GM23338 (cell line): Measurements from ENCODE around the gene PGBD5. TPM values are rescaled to one million over a fixed set of nuclear protein-coding genes. Genes with fewer than 3 reads are reported as not detected.

Source experiments
- ATAC-seq: fragments of 200-7000 bp; cut with Tn5 transposase; 3 replicates; pipeline ENCODE4 v1.9.1; 2020
- DNase-seq: peaks from one replicate; pipeline ENCODE4 v3.0.0-alpha.2; 2015; ENCODE audit warnings: low spot score
- H2AFZ ChIP-seq: fragments of 200-600 bp; sonication (generic); 2 replicates; pipeline ENCODE4 v1.8.0; 2016; ENCODE audit warnings: antibody characterized with exemption, mild to moderate bottlenecking, moderate library complexity
- H3F3A ChIP-seq: fragments of 200-600 bp; sonication (generic); replicated peaks from 2 replicates; pipeline ENCODE4 v1.8.0; 2017; ENCODE audit warnings: antibody characterized with exemption, mixed run types, low read depth
- H3K27ac ChIP-seq: fragments of 200-600 bp; sonication (generic); 2 replicates; pipeline ENCODE4 v1.6.1; 2016; ENCODE audit warnings: low read depth
- H3K27me3 ChIP-seq: fragments of 200-600 bp; sonication (generic); 2 replicates; pipeline ENCODE4 v1.8.0; 2016; ENCODE audit warnings: mild to moderate bottlenecking, mixed run types, moderate library complexity; ENCODE audit not compliant: insufficient read depth
- H3K36me3 ChIP-seq: fragments of 200-600 bp; sonication (generic); 2 replicates; pipeline ENCODE4 v1.8.0; 2016; ENCODE audit warnings: mild to moderate bottlenecking; ENCODE audit not compliant: insufficient read depth
- H3K4me1 ChIP-seq: fragments of 200-600 bp; sonication (generic); 2 replicates; pipeline ENCODE4 v1.8.0; 2016; ENCODE audit warnings: mild to moderate bottlenecking, moderate library complexity; ENCODE audit not compliant: insufficient read depth
- H3K4me2 ChIP-seq: fragments of 200-600 bp; sonication (generic); 2 replicates; pipeline ENCODE4 v1.7.1; 2017; ENCODE audit warnings: mixed run types
- H3K4me3 ChIP-seq: fragments of 200-600 bp; sonication (generic); 2 replicates; pipeline ENCODE4 v1.6.1; 2016; ENCODE audit warnings: mixed run types
- H3K79me2 ChIP-seq: fragments of 200-600 bp; sonication (generic); replicated peaks from 2 replicates; pipeline ENCODE4 v1.8.0; 2017; ENCODE audit warnings: mild to moderate bottlenecking; ENCODE audit not compliant: insufficient read depth
- H3K9me2 ChIP-seq: fragments of 200-600 bp; sonication (generic); 2 replicates; pipeline ENCODE4 v1.8.0; 2017; ENCODE audit not compliant: insufficient read depth
- H4K20me1 ChIP-seq: fragments of 200-600 bp; sonication (generic); replicated peaks from 2 replicates; pipeline ENCODE4 v1.8.0; 2017; ENCODE audit warnings: mild to moderate bottlenecking; ENCODE audit not compliant: insufficient read depth
- H3K27ac Mint-ChIP-seq: 2 replicates; pipeline ENCODE4 v1.8.0; 2020; ENCODE audit warnings: inconsistent platforms, mild to moderate bottlenecking, moderate library complexity, mixed read lengths
- H3K27me3 Mint-ChIP-seq: 3 replicates; pipeline ENCODE4 v1.8.0; 2022; ENCODE audit warnings: low read depth, mild to moderate bottlenecking, moderate library complexity, mixed read lengths, inconsistent platforms; ENCODE audit not compliant: insufficient read depth, poor library complexity
- H3K36me3 Mint-ChIP-seq: 3 replicates; pipeline ENCODE4 v1.8.0; 2021; ENCODE audit warnings: low read depth, mild to moderate bottlenecking, inconsistent platforms, moderate library complexity, mixed read lengths
- H3K4me1 Mint-ChIP-seq: 3 replicates; pipeline ENCODE4 v1.8.0; 2020; ENCODE audit warnings: mild to moderate bottlenecking, inconsistent platforms, mixed read lengths
- H3K4me3 Mint-ChIP-seq: 3 replicates; pipeline ENCODE4 v1.8.0; 2021; ENCODE audit warnings: moderate library complexity, mild to moderate bottlenecking, inconsistent platforms, mixed read lengths
- H3K9me3 Mint-ChIP-seq: 3 replicates; pipeline ENCODE4 v1.8.0; 2020; ENCODE audit warnings: moderate library complexity, mild to moderate bottlenecking, inconsistent platforms, mixed read lengths
- CREB1 ChIP-seq: fragments of 250-450 bp; sonication (Bioruptor Pico); IDR thresholded peaks from 2 replicates; pipeline ENCODE4 v1.5.0; 2020; ENCODE audit warnings: low read depth, mild to moderate bottlenecking, moderate library complexity
- CTCF ChIP-seq, 2 experiments: fragments of 200-600 bp in 1 of 2; sonication (generic) in 1 of 2; conservative IDR thresholded peaks; 2 replicates each; pipeline versions ENCODE4 v1.5.1 to v1.6.1; 2016 to 2017; ENCODE audit warnings: antibody characterized with exemption in 2 of 2, low read depth in 2 of 2, mild to moderate bottlenecking in 2 of 2, moderate library complexity in 1 of 2
- ETS1 ChIP-seq: IDR thresholded peaks from 2 replicates; pipeline ENCODE4 v1.6.1; 2016; ENCODE audit warnings: antibody characterized with exemption
- EZH2phosphoT487 ChIP-seq: fragments of 200-600 bp; sonication (generic); IDR thresholded peaks from one replicate; pipeline ENCODE4 v1.8.1; 2018; ENCODE audit warnings: antibody characterized with exemption; ENCODE audit not compliant: unreplicated experiment
- JUNB ChIP-seq: IDR thresholded peaks from one replicate; pipeline ENCODE4 v1.6.1; 2016; ENCODE audit warnings: antibody characterized with exemption; ENCODE audit not compliant: unreplicated experiment
- NANOG ChIP-seq: IDR thresholded peaks from 2 replicates; pipeline ENCODE4 v1.6.1; 2016; ENCODE audit warnings: antibody characterized with exemption, borderline replicate concordance
- REST ChIP-seq: IDR thresholded peaks from one replicate; pipeline ENCODE4 v1.6.1; 2018; ENCODE audit warnings: antibody characterized with exemption; ENCODE audit not compliant: unreplicated experiment
- STAT1 ChIP-seq: IDR thresholded peaks from one replicate; pipeline ENCODE4 v1.6.1; 2016; ENCODE audit warnings: antibody characterized with exemption; ENCODE audit not compliant: unreplicated experiment
- ZNF114 ChIP-seq: fragments of 250-450 bp; sonication (Bioruptor Pico); IDR thresholded peaks from 2 replicates; pipeline ENCODE4 v1.5.0; 2020; ENCODE audit warnings: mild to moderate bottlenecking, moderate library complexity
- ZNF331 ChIP-seq: fragments of 250-450 bp; sonication (Bioruptor Pico); IDR thresholded peaks from 2 replicates; pipeline ENCODE4 v1.5.0; 2020; ENCODE audit warnings: low read depth, mild to moderate bottlenecking, moderate library complexity
- polyA plus RNA-seq: library from polyadenylated mRNA; unstranded; fragments of >200 nt; fragmentation: Nextera tagmentation; extraction: Ambion mirVana; gene quantifications from 2 replicates; pipeline ENCODE4 v1.2.1, GENCODE V29; 2016
- total RNA-seq: library from RNA; depleted of rRNA; stranded (reverse); fragments of >200 nt; shearing (Covaris generic); gene quantifications from 2 replicates; pipeline ENCODE4 v1.2.3, GENCODE V29; 2014

The PGBD5 gene
- total and polyA plus RNA-seq, 2 experiments from 2014 or later = 3.4 to 16.6 TPM

- Histone ChIP-seq H4K20me1 (peaks cover 4% of the 10 kb centered on the region; the same call in 1 of the 2 replicates), H3K4me3 (no peak overlapping the region), H3K79me2 (no peaks in the 10 kb centered on the region), H3F3A (no peaks in the 10 kb centered on the region), H3K4me1 (no peaks in the 10 kb centered on the region), H3K27ac (no peak overlapping the region), H3K9me2 (no peaks in the 10 kb centered on the region), H3K36me3 (peaks cover 4% of the 10 kb centered on the region; the same call in 1 of the 2 replicates), H3K4me2 (no peak overlapping the region), H3K27me3 (no peaks in the 10 kb centered on the region), H2AFZ (no peak overlapping the region)
- Mint-ChIP-seq H3K9me3 (no peaks in the 10 kb centered on the region), H3K4me3 (no peak overlapping the region), H3K36me3 (peaks cover 42% of the 10 kb centered on the region), H3K27me3 (peaks cover 3% of the 10 kb centered on the region), H3K27ac (no peak overlapping the region), H3K4me1 (no peaks in the 10 kb centered on the region)
- ATAC-seq = no peak
- no peak for TF ChIP-seq ETS1
- TF ChIP-seq EZH2phosphoT487 = no peak
- no peak for TF ChIP-seq ZNF114 (CRISPR knock-in tag)
- no peak for TF ChIP-seq STAT1
- TF ChIP-seq ZNF331 (CRISPR knock-in tag) = no peak
- TF ChIP-seq CTCF (conservative IDR thresholded peaks at IDR 0.05; ENCODE audit: low read depth in 2 of 2) = no peak
- TF ChIP-seq REST = no peak
- no peak for TF ChIP-seq NANOG
- no peak for DNase-seq
Observed at GRCh38 chr1:230349020-230349393, 77.1 kb downstream of the PGBD5 start.

- Histone ChIP-seq H3K79me2 (no peaks in the 10 kb centered on the region), H4K20me1 (peaks cover 4% of the 10 kb centered on the region; the same call in 1 of the 2 replicates), H3K4me3 (no peak overlapping the region), H3K27ac (no peak overlapping the region), H3K4me1 (no peaks in the 10 kb centered on the region), H2AFZ (no peak overlapping the region), H3K36me3 (peaks cover 4% of the 10 kb centered on the region; the same call in 1 of the 2 replicates), H3K27me3 (no peaks in the 10 kb centered on the region), H3F3A (no peaks in the 10 kb centered on the region), H3K4me2 (no peak overlapping the region), H3K9me2 (no peaks in the 10 kb centered on the region)
- Mint-ChIP-seq H3K9me3 (no peaks in the 10 kb centered on the region), H3K27me3 (peaks cover 3% of the 10 kb centered on the region), H3K36me3 (peaks cover 45% of the 10 kb centered on the region), H3K4me3 (no peak overlapping the region), H3K27ac (no peak overlapping the region; the same call in 1 of the 2 replicates), H3K4me1 (no peaks in the 10 kb centered on the region)
- DNase-seq (no peak), ATAC-seq (no peak)
- TF ChIP-seq CREB1 (CRISPR knock-in tag) (no peak), REST (no peak), JUNB (no peak), ZNF331 (CRISPR knock-in tag) (no peak), ETS1 (no peak)
Observed at GRCh38 chr1:230348386-230349019, 77.6 kb downstream of the PGBD5 start.
